CD14-positive monocyte (primary cell): Measurements from ENCODE around the gene TMEM240. TPM values are rescaled to one million over a fixed set of nuclear protein-coding genes. Genes with fewer than 3 reads are reported as not detected.

Source experiments
- DNase-seq, 3 donors: peaks; one replicate each; pipeline ENCODE4 v3.0.0-alpha.2; 2011 to 2022
- H2AFZ ChIP-seq: 2 replicates; pipeline ENCODE4 v1.6.0; 2012; ENCODE audit warnings: mild to moderate bottlenecking, low read depth, low read length, inconsistent platforms; ENCODE audit not compliant: insufficient read depth, poor library complexity, severe bottlenecking
- H3K27ac ChIP-seq, 2 donors: 1 replicate in 1 of 2; 2 replicates in 1 of 2; pipeline ENCODE4 v1.5.1; 2012 to 2013; ENCODE audit warnings: low read length in 2 of 2, control low read depth in 1 of 2, inconsistent platforms in 1 of 2, low read depth in 1 of 2, mild to moderate bottlenecking in 1 of 2
- H3K27me3 ChIP-seq, 2 donors: one replicate each; pipeline versions ENCODE4 v1.6.0 to v1.6.1; 2011 to 2013; ENCODE audit warnings: low read length in 2 of 2; ENCODE audit not compliant: control insufficient read depth in 2 of 2, insufficient read depth in 2 of 2
- H3K36me3 ChIP-seq, 2 donors: replicated peaks in 1 of 2; 1 replicate in 1 of 2; 2 replicates in 1 of 2; pipeline versions ENCODE4 v1.5.1 to v1.6.1; 2012 to 2013; ENCODE audit warnings: low read length in 2 of 2, control low read depth in 1 of 2, inconsistent platforms in 1 of 2, mild to moderate bottlenecking in 1 of 2; ENCODE audit not compliant: insufficient read depth in 2 of 2, control insufficient read depth in 1 of 2
- H3K4me1 ChIP-seq, 2 donors: 1 replicate in 1 of 2; 2 replicates in 1 of 2; pipeline versions ENCODE4 v1.5.1 to v1.6.1; 2012 to 2013; ENCODE audit warnings: low read length in 2 of 2, control low read depth in 1 of 2, inconsistent platforms in 1 of 2, mild to moderate bottlenecking in 1 of 2, moderate library complexity in 1 of 2; ENCODE audit not compliant: insufficient read depth in 2 of 2, control insufficient read depth in 1 of 2
- H3K4me2 ChIP-seq: replicated peaks from 2 replicates; pipeline ENCODE3; 2012; ENCODE audit warnings: low read length, moderate library complexity, mild to moderate bottlenecking; ENCODE audit not compliant: poor library complexity, severe bottlenecking; ENCODE audit errors: extremely low read depth
- H3K4me3 ChIP-seq, 3 experiments: fragments of 200-600 bp in 1 of 3; sonication (generic) in 1 of 3; replicated peaks in 1 of 3; 1 replicate in 2 of 3; 2 replicates in 1 of 3; pipeline ENCODE4 v1.5.1; 2011 to 2013; ENCODE audit warnings: low read length in 3 of 3, mild to moderate bottlenecking in 3 of 3, control low read depth in 2 of 3, low read depth in 2 of 3, inconsistent platforms in 1 of 3, moderate library complexity in 1 of 3
- H3K79me2 ChIP-seq: 2 replicates; pipeline ENCODE4 v1.6.0; 2012; ENCODE audit warnings: mild to moderate bottlenecking, control low read depth, inconsistent platforms, low read length, moderate library complexity; ENCODE audit not compliant: insufficient read depth
- H3K9ac ChIP-seq: 2 replicates; pipeline ENCODE4 v1.6.0; 2017; ENCODE audit warnings: low read length, mild to moderate bottlenecking; ENCODE audit not compliant: insufficient read depth, poor library complexity, severe bottlenecking
- H3K9me3 ChIP-seq, 2 donors: replicated peaks in 1 of 2; 1 replicate in 1 of 2; 2 replicates in 1 of 2; pipeline versions ENCODE4 v1.5.1 to v1.6.1; 2012 to 2013; ENCODE audit warnings: low read length in 2 of 2, control low read depth in 1 of 2; ENCODE audit not compliant: control insufficient read depth in 1 of 2, insufficient read depth in 1 of 2
- H4K20me1 ChIP-seq: 2 replicates; pipeline ENCODE4 v1.6.0; 2012; ENCODE audit warnings: mild to moderate bottlenecking, low read length, control low read depth, moderate library complexity; ENCODE audit not compliant: insufficient read depth
- H3K27ac Mint-ChIP-seq, 7 donors: one replicate each; pipeline ENCODE4 v1.8.0; 2020; ENCODE audit warnings: mild to moderate bottlenecking in 7 of 7, mixed read lengths in 7 of 7, moderate library complexity in 6 of 7, inconsistent platforms in 2 of 7
- H3K27me3 Mint-ChIP-seq, 3 donors: one replicate each; pipeline ENCODE4 v1.8.0; 2021 to 2022; ENCODE audit warnings: low read depth in 3 of 3, mild to moderate bottlenecking in 3 of 3, mixed read lengths in 3 of 3, moderate library complexity in 3 of 3, inconsistent platforms in 1 of 3
- H3K36me3 Mint-ChIP-seq, 2 donors: one replicate each; pipeline ENCODE4 v1.8.0; 2020; ENCODE audit warnings: mixed read lengths in 2 of 2, inconsistent platforms in 1 of 2, mild to moderate bottlenecking in 1 of 2
- H3K4me1 Mint-ChIP-seq: one replicate; pipeline ENCODE4 v1.8.0; 2020; ENCODE audit warnings: mild to moderate bottlenecking, mixed read lengths
- H3K4me3 Mint-ChIP-seq, 2 donors: one replicate each; pipeline ENCODE4 v1.8.0; 2020; ENCODE audit warnings: mild to moderate bottlenecking in 2 of 2, mixed read lengths in 2 of 2, moderate library complexity in 1 of 2
- H3K9me3 Mint-ChIP-seq, 7 donors: one replicate each; pipeline ENCODE4 v1.8.0; 2020 to 2022; ENCODE audit warnings: mixed read lengths in 7 of 7, mild to moderate bottlenecking in 6 of 7, moderate library complexity in 6 of 7, inconsistent platforms in 2 of 7
- CTCF ChIP-seq: fragments of 200-600 bp; IDR thresholded peaks from one replicate; pipeline ENCODE4 v1.8.0; 2022; ENCODE audit warnings: antibody characterized with exemption, mild to moderate bottlenecking
- WGBS: methylation state at CpG from one replicate; pipeline ENCODE4 v1.1.5; 2013; ENCODE audit warnings: missing lambda C conversion rate; ENCODE audit not compliant: insufficient coverage; 5-methylcytosine and 5-hydroxymethylcytosine counted together
- intact Hi-C, 2 donors: fragments of 100-400 bp; cut with micrococcal nuclease; formaldehyde crosslinking; loops; one replicate each; pipeline versions ENCODE4 v1.15.0 to v1.15.1; 2023
- polyA plus RNA-seq, 3 donors: library from polyadenylated mRNA; depleted of rRNA in 1 of 3; unstranded in 2 of 3; stranded (reverse) in 1 of 3; fragments of 300-500 nt in 2 of 3; fragments of >200 nt in 1 of 3; fragmentation: Illumina TruSeq in 2 of 3; gene quantifications; 1 replicate in 2 of 3; 2 replicates in 1 of 3; pipeline ENCODE4 v1.2.3, GENCODE V29; 2012 to 2021

The TMEM240 gene
- polyA plus RNA-seq, 3 donors = not detected

- intact Hi-C loops = no loop called here
- Mint-ChIP-seq H3K27me3 (no peaks in the 10 kb centered on the region), H3K4me3 (no peak overlapping the region), H3K27ac (no peak overlapping the region), H3K4me1 (peaks cover 4% of the 10 kb centered on the region), H3K36me3 (peaks cover 29 to 68% of the 10 kb centered on the region in 2 donors), H3K9me3 (peaks cover 17 to 26% (median 21%) of the 10 kb centered on the region in 7 donors)
- Histone ChIP-seq H4K20me1 (no peaks in the 10 kb centered on the region), H3K9me3 (peaks cover 6 to 28% of the 10 kb centered on the region in 2 donors), H3K27ac (no peak overlapping the region), H2AFZ (no peak overlapping the region), H3K4me1 (peaks cover 0 to 3% of the 10 kb centered on the region in 2 donors), H3K9ac (no peak overlapping the region), H3K27me3 (no peaks in the 10 kb centered on the region), H3K4me3 (no peak overlapping the region), H3K79me2 (no peaks in the 10 kb centered on the region), H3K4me2 (no peak overlapping the region), H3K36me3 (peaks cover 27 to 35% of the 10 kb centered on the region in 2 donors)
- no peak for DNase-seq
- TF ChIP-seq CTCF = no peak
- WGBS = 97% methylated on average over 12 of the region's 18 CpGs
Observed at GRCh38 chr1:1529321-1529720, 11.1 kb downstream of the TMEM240 start.

GRCh38 chr1:1528301-1529267, 11.8 kb downstream of the TMEM240 start:
- no peak overlapping the region for H2AFZ ChIP-seq
- H3K9me3 Mint-ChIP-seq = peaks cover 17 to 26% (median 21%) of the 10 kb centered on the region in 7 donors
- H3K27ac ChIP-seq = no peak overlapping the region
- no peaks in the 10 kb centered on the region for H3K79me2 ChIP-seq
- H3K9ac ChIP-seq = no peak overlapping the region
- peaks cover 4% of the 10 kb centered on the region for H3K4me1 Mint-ChIP-seq
- no peaks in the 10 kb centered on the region for H3K27me3 Mint-ChIP-seq
- H3K4me1 ChIP-seq = peaks cover 0 to 3% of the 10 kb centered on the region in 2 donors
- WGBS = 97% methylated on average over 30 of the region's 37 CpGs
- H3K27me3 ChIP-seq = no peaks in the 10 kb centered on the region
- no peak overlapping the region for H3K4me3 ChIP-seq
- DNase-seq = no peak
- peaks cover 6 to 28% of the 10 kb centered on the region in 2 donors for H3K9me3 ChIP-seq
- no peak overlapping the region for H3K4me2 ChIP-seq
- peaks cover 31 to 70% of the 10 kb centered on the region in 2 donors for H3K36me3 Mint-ChIP-seq
- intact Hi-C loops = no loop called here
- H4K20me1 ChIP-seq = no peaks in the 10 kb centered on the region
- no peak overlapping the region for H3K27ac Mint-ChIP-seq
- no peak overlapping the region for H3K4me3 Mint-ChIP-seq
- H3K36me3 ChIP-seq = peaks cover 27 to 35% of the 10 kb centered on the region in 2 donors
- no peak for TF ChIP-seq CTCF
